HG03342 (cell line): Measurements from ENCODE around the gene UBE4B.
A peak's percentile ranks its signal among the peaks of the same experiment; 100 is the strongest.
"Not testable (repeated sequence)": the region's sequence is repeated elsewhere in the genome, so short reads cannot be mapped to it uniquely, and the experiment has no call there.

Experiments used
- ATAC-seq: cut with Tn5 transposase; IDR thresholded peaks from one replicate; pipeline ENCODE4 v1.9.1; 2021; ENCODE audit warnings: mild to moderate bottlenecking, moderate library complexity; ENCODE audit not compliant: unreplicated experiment

The UBE4B gene

GRCh38 chr1:10032590-10033358 is at the start of gene UBE4B:
Gene UBE4B, plus strand, starts transcription at chr1:10032958. Its CDS starts 713 bp downstream, at chr1:10033671.
- peak; percentile 94 for ATAC-seq

GRCh38 chr1:9984253-9984652 is 48.5 kb upstream of the UBE4B start:
- ATAC-seq: no peak

GRCh38 chr1:9985001-9985400 is 47.8 kb upstream of the UBE4B start:
- no peak for ATAC-seq

GRCh38 chr1:9989773-9990172 is 43.0 kb upstream of the UBE4B start:
- ATAC-seq: no peak

- ATAC-seq: no peak
Observed at GRCh38 chr1:9990944-9991343, 41.8 kb upstream of the UBE4B start.

- ATAC-seq: no peak
Observed at GRCh38 chr1:9992910-9993309, 39.8 kb upstream of the UBE4B start.

- no peak for ATAC-seq
Observed at GRCh38 chr1:9993561-9994075, 39.1 kb upstream of the UBE4B start.

GRCh38 chr1:9996624-9997582 is 35.9 kb upstream of the UBE4B start, which contains the start of gene RBP7:
Gene RBP7, plus strand, starts transcription at chr1:9997228. Its CDS starts 31 bp downstream, at chr1:9997259.
- no peak for ATAC-seq

- no peak for ATAC-seq
Observed at GRCh38 chr1:10001016-10001665, 31.6 kb upstream of the UBE4B start.

GRCh38 chr1:10005248-10005647 is 27.5 kb upstream of the UBE4B start:
- not testable (repeated sequence) for ATAC-seq

- ATAC-seq: no peak
Observed at GRCh38 chr1:10007169-10007568, 25.6 kb upstream of the UBE4B start.

GRCh38 chr1:10014016-10014415 is 18.7 kb upstream of the UBE4B start:
- ATAC-seq: no peak

GRCh38 chr1:10019561-10019960 is 13.2 kb upstream of the UBE4B start:
- no peak for ATAC-seq

GRCh38 chr1:10020086-10020485 is 12.7 kb upstream of the UBE4B start:
- no peak for ATAC-seq

- ATAC-seq: not testable (repeated sequence)
Observed at GRCh38 chr1:10020678-10021077, 12.1 kb upstream of the UBE4B start.

- ATAC-seq: not testable (repeated sequence)
Observed at GRCh38 chr1:10021992-10022391, 10.8 kb upstream of the UBE4B start.

- ATAC-seq: no peak
Observed at GRCh38 chr1:10022656-10023055, 10.1 kb upstream of the UBE4B start.

- no peak for ATAC-seq
Observed at GRCh38 chr1:10025354-10025753, 7.4 kb upstream of the UBE4B start.

- no peak for ATAC-seq
Observed at GRCh38 chr1:10027027-10027426, 5.7 kb upstream of the UBE4B start.

- ATAC-seq: not testable (repeated sequence)
Observed at GRCh38 chr1:10028956-10029500, 3.7 kb upstream of the UBE4B start.

GRCh38 chr1:10031461-10031860 is 1.3 kb upstream of the UBE4B start:
- no peak for ATAC-seq
